ENCODE measurements around the gene MUC4.
"Not testable (repeated sequence)": the region's sequence is repeated elsewhere in the genome, so short reads cannot be mapped to it uniquely, and the experiment has no call there.

MUC4 gene

DNA sequence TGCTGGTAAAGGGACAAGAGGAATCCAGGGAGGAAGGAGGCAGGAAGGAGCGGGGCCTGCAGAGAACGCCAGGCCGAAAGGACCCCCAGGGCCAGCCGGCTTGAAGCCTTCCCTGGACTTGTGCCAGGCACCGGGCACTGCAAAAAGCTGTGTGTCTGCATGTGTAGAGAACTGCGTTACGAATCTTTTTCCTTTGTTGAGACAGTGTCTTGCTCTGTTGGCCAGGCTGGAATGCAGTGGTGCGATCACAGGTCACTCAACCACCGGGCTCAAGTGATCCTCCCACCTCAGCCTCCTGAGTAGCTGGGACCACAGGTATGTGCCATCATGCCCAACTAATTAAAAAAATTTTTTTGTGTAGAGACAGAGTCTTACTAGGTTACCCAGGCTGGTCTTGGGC lies 17.0 kb upstream of the MUC4 start:
- TF ChIP-seq, protein P1, sequence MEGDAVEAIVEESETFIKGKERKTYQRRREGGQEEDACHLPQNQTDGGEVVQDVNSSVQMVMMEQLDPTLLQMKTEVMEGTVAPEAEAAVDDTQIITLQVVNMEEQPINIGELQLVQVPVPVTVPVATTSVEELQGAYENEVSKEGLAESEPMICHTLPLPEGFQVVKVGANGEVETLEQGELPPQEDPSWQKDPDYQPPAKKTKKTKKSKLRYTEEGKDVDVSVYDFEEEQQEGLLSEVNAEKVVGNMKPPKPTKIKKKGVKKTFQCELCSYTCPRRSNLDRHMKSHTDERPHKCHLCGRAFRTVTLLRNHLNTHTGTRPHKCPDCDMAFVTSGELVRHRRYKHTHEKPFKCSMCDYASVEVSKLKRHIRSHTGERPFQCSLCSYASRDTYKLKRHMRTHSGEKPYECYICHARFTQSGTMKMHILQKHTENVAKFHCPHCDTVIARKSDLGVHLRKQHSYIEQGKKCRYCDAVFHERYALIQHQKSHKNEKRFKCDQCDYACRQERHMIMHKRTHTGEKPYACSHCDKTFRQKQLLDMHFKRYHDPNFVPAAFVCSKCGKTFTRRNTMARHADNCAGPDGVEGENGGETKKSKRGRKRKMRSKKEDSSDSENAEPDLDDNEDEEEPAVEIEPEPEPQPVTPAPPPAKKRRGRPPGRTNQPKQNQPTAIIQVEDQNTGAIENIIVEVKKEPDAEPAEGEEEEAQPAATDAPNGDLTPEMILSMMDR (IDR thresholded peaks at IDR 0.05), result no peak
- H3K27me3 ChIP-seq, result peaks cover 0 to 17% of the 10 kb centered on the region in 2 donors
- no peaks in the 10 kb centered on the region for H3K4me1 ChIP-seq
- no peaks in the 10 kb centered on the region for H3K36me3 ChIP-seq
- H3K4me3 ChIP-seq, result no peak overlapping the region
- no peaks in the 10 kb centered on the region for H3K9me3 ChIP-seq
- intact Hi-C loops (cut with DNase I; ENCODE audit: low total_unique reads), result no loop called here
- DNase-seq, result no peak
- H3K27ac ChIP-seq, result no peak overlapping the region

DNA sequence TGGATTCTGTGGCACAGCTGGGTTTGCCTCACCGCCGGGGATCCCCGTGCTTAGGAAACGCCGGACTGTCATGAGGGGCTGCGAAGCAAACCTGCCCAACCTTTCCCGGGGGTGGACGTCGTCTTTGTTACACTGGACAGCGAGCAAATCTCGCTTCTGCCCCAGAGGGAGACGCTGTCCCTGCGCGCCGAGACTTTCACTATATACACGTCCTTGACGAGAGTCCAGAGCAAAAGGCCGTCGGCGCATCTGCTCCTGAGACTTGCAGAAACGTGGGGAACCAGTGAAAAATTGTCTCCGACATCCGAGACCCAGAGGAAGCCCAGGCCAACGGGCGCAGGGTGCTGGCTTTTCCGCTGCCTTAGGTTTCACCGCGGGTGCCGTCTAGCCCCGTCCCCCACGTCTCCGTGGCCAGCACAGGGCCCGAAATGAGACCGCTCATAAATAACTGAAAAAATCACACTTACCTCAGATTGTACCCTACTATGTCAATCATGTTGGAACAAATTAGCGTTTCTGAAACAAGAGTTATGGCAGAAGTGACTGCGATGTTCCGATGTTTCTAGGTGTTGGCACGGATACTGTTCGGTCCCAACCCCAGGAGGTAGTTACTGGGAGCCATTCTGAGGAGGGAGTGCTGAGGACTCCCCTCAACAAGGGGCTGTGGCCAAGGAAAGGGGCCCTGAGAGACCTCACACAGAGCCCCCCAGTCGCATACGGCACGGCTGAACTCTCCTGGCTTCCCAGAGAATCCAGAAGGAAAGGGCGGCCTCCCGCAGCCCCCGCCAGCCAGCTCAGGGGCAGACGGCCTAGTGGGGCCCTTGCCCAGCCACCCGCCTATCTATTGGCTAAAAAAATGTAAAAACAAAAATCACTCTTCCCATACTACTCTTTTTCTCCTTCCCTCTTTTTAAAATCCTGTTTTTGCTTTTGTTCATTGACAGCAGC lies 14.4 kb upstream of the MUC4 start:
- peaks cover 0 to 33% of the 10 kb centered on the region in 2 donors for H3K27me3 ChIP-seq
- intact Hi-C loops (cut with DNase I; ENCODE audit: low total_unique reads), result no loop called here

DNA sequence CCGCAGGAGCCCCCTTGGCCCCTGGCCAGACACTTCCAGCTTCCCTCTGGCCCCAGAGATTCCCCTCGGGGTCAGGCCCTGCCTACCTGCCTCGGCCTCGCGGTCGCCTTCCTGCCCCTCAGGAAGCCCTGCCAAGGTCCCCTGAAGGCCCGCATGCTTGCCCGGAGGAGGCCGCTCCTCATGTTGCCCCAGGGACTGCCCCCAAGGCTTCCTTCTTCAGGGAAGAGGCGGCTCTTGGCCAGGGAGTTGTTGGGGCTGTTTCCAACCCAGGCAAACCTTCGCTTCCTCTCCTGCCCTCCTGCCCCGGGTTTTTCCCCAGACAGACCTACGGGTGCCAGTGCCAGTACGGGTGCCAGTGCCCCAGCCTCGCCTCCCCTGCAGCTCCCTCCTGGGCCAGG lies 13.5 kb upstream of the MUC4 start:
- H3K27ac ChIP-seq, result no peak overlapping the region
- H3K36me3 ChIP-seq, result no peaks in the 10 kb centered on the region
- H3K27me3 ChIP-seq, result peaks cover 0 to 37% of the 10 kb centered on the region in 2 donors
- H3K9me3 ChIP-seq, result no peaks in the 10 kb centered on the region
- H3K4me1 ChIP-seq, result peaks cover 0 to 5% (median 0%) of the 10 kb centered on the region in 4 donors
- no peak overlapping the region for H3K4me3 ChIP-seq
- DNase-seq, result no peak
- intact Hi-C loops (cut with DNase I; ENCODE audit: low total_unique reads), result no loop called here
- TF ChIP-seq, protein P1 (IDR thresholded peaks at IDR 0.05), result no peak

More for the DNA sequence above, 14.4 kb upstream of the MUC4 start:
- Histone ChIP-seq H3K36me3 (no peaks in the 10 kb centered on the region), H3K4me1 (peaks cover 0 to 5% (median 0%) of the 10 kb centered on the region in 4 donors), H3K4me3 (no peak overlapping the region), H3K9me3 (no peaks in the 10 kb centered on the region), H3K27ac (no peak overlapping the region)
- TF ChIP-seq, protein P1 (IDR thresholded peaks at IDR 0.05), result no peak
- no peak for DNase-seq

DNA sequence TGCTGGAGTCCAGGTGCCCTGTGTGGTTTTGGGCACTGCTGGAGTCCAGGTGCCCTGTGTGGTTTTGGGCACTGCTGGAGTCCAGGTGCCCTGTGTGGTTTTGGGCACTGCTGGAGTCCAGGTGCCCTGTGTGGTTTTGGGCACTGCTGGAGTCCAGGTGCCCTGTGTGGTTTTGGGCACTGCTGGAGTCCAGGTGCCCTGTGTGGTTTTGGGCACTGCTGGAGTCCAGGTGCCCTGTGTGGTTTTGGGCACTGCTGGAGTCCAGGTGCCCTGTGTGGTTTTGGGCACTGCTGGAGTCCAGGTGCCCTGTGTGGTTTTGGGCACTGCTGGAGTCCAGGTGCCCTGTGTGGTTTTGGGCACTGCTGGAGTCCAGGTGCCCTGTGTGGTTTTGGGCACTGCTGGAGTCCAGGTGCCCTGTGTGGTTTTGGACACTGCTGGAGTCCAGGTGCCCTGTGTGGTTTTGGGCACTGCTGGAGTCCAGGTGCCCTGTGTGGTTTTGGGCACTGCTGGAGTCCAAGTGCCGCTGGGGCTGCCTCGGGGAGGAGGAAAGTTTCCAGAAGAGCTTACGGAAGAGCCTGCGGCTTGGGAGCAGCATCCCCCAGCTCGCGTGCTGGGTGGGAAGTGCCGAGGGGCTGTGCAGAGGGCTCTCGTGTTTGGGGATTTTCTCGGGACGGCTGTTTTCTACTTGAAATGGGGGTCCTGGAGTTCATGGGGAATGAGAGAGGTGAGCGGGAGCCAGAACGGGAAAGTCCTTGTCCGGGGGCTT lies 12.9 kb upstream of the MUC4 start:
- H3K9me3 ChIP-seq; DNase-seq; H3K4me1 ChIP-seq; intact Hi-C loops (cut with DNase I; ENCODE audit: low total_unique reads); H3K27ac ChIP-seq; H3K36me3 ChIP-seq; H3K4me3 ChIP-seq: not testable (repeated sequence)
- H3K27me3 ChIP-seq, result peaks cover 0 to 37% of the 10 kb centered on the region in 2 donors

DNA sequence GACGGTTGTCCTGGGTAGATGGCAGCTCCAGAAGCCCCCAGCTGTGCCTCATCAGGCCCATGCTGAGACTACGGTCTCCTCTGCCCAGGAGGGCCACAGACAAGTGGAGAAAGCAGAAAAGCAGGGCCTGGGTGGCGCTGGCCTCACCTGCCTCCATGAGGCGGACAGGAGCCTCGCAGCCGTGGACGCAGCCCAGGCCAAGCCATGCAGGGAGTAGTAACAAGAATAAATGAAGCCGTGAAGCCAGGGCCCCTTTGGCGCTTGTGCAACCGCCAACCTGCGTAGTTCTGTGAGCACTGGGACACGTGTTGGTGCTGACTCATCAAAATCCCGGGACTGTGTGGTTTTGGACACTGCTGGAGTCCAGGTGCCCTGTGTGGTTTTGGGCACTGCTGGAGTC lies 12.3 kb upstream of the MUC4 start:
- TF ChIP-seq, protein P1 (IDR thresholded peaks at IDR 0.05), result no peak
- DNase-seq, result no peak
- H3K27ac ChIP-seq, result no peak overlapping the region
- peaks cover 0 to 33% of the 10 kb centered on the region in 2 donors for H3K27me3 ChIP-seq
- peaks cover 0 to 5% (median 0%) of the 10 kb centered on the region in 4 donors for H3K4me1 ChIP-seq
- no peaks in the 10 kb centered on the region for H3K36me3 ChIP-seq
- intact Hi-C loops (cut with DNase I; ENCODE audit: low total_unique reads), result no loop called here
- no peaks in the 10 kb centered on the region for H3K9me3 ChIP-seq
- no peak overlapping the region for H3K4me3 ChIP-seq

DNA sequence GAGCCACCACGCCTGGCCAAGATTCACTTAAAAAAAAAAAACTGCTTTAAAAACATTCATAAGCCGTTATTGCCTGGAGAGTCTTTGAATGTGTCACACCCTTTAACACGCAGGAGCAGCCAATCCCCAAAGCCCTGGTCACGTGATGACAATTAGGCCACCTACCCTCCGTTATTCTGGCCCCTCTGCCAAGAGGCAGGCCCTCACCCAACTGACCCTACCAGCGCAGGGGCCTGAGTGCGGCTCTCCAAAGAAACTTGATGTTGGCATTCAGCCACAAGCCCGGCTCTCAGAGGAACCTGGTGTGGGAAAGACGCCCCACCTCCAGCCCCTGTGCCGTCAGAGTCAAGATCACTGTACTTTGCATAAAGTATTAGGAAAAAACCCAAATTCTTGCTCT lies 11.6 kb upstream of the MUC4 start:
- Histone ChIP-seq H3K27ac (no peak overlapping the region), H3K4me1 (peaks cover 0 to 5% (median 0%) of the 10 kb centered on the region in 4 donors), H3K36me3 (no peaks in the 10 kb centered on the region), H3K27me3 (peaks cover 0 to 33% of the 10 kb centered on the region in 2 donors), H3K9me3 (no peaks in the 10 kb centered on the region), H3K4me3 (no peak overlapping the region)
- intact Hi-C loops (cut with DNase I; ENCODE audit: low total_unique reads), result no loop called here
- DNase-seq, result no peak
- TF ChIP-seq, protein P1 (IDR thresholded peaks at IDR 0.05), result no peak

Data from tibial artery (tissue), 4 donors.